Urinary bladder (tissue), 4 donors: ENCODE results near the gene PRCP. TPM values are rescaled to one million over a fixed set of nuclear protein-coding genes. Genes with fewer than 3 reads are reported as not detected.
"Not testable (repeated sequence)": the region's sequence is repeated elsewhere in the genome, so short reads cannot be mapped to it uniquely, and the experiment has no call there.

Experiments used
- DNase-seq: peaks from one replicate; pipeline ENCODE4 v3.0.0-alpha.2; 2015; ENCODE audit errors: extremely low spot score
- H3K27ac ChIP-seq: one replicate; pipeline ENCODE4 v1.5.1; 2013; ENCODE audit warnings: low read depth, mild to moderate bottlenecking, moderate library complexity
- H3K36me3 ChIP-seq: one replicate; pipeline ENCODE4 v1.6.1; 2013; ENCODE audit warnings: mild to moderate bottlenecking, moderate library complexity; ENCODE audit not compliant: insufficient read depth
- H3K4me1 ChIP-seq: one replicate; pipeline ENCODE4 v1.6.1; 2013; ENCODE audit warnings: mild to moderate bottlenecking, moderate library complexity; ENCODE audit not compliant: insufficient read depth
- H3K4me3 ChIP-seq: one replicate; pipeline ENCODE4 v1.5.1; 2013; ENCODE audit warnings: low read depth, low read length
- WGBS: extraction: QIAGEN DNeasy Blood & Tissue Kit; methylation state at CpG from one replicate; pipeline ENCODE4 v1.1.7; 2013; 5-methylcytosine and 5-hydroxymethylcytosine counted together
- polyA plus RNA-seq: library from polyadenylated mRNA; stranded (reverse); fragments of 200-250 nt; gene quantifications from one replicate; pipeline ENCODE4 v1.2.3, GENCODE V29; 2013
- total RNA-seq: library from RNA; depleted of rRNA; stranded (reverse); fragments of >200 nt; gene quantifications from one replicate; pipeline ENCODE4 v1.2.3, GENCODE V29; 2014
- donor health status: healthy with polysubstance abuse.
- donor health status: healthy.

PRCP gene
- total and polyA plus RNA-seq, 2 donors, result 67.7 to 173 TPM

DNA sequence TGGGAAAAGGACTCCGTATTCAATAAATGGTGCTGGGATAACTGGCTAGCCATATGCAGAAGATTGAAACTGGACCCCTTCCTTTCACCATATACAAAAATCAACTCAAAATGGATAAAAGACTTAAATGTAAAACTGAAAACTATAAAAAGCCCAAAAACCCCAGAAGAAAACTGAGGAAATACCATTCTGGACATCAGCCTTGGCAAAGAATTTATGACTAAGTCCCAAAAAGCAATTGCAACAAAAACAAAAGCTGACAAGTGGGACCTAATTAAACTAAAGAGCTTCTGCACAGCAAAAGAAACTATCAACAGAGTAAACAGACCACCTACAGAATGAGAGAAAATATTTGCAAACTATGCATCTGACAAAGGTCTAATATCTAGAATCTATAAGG lies 45.3 kb downstream of the PRCP start:
- H3K4me3 ChIP-seq, H3K27ac ChIP-seq, H3K4me1 ChIP-seq, DNase-seq, H3K36me3 ChIP-seq: not testable (repeated sequence)
- 97% methylated on average over 1 of the region's 1 CpG for WGBS

DNA sequence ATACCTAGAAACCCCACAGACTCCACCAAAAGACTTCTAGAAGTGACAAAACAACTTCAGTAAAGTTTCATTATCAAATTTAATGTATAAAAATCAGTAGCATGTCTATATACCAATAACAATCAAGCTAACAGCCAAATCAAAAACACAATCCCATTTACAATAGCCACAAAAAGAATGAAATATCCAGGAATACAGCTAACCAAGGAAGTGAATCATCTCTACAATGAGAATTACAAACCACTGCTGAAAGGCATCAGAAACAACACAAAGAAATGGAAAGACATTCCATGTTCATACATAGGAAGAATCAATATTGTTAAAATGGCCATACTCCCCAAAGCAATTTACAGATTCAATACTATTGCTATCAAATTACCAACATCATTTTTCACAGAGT lies 46.0 kb downstream of the PRCP start:
- no peak for DNase-seq
- Histone ChIP-seq H3K27ac (no peak overlapping the region), H3K36me3 (no peaks in the 10 kb centered on the region), H3K4me1 (no peaks in the 10 kb centered on the region), H3K4me3 (no peak overlapping the region)

DNA sequence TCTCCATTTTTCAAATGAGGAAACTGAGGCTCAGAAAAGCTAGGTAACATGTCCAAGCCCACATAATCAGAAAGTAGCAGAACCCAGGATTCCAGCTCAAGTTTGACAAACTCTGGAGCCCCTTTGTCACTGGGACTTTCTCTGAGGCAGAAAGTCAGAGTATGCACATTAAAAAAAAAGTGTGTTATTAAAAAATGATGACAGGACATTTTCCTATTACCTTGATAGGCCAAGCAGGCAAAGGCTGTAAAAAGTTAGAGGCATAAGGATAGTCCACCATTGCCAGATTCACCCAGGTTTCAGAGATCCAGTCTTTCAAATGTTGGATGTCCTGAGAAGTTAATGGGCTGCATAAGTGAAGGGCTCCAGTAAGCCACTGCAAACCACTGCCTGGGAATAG lies 51.4 kb downstream of the PRCP start:
- no peak overlapping the region for H3K4me3 ChIP-seq
- no peak for DNase-seq
- no peaks in the 10 kb centered on the region for H3K36me3 ChIP-seq
- H3K4me1 ChIP-seq, result no peaks in the 10 kb centered on the region
- H3K27ac ChIP-seq, result no peak overlapping the region

DNA sequence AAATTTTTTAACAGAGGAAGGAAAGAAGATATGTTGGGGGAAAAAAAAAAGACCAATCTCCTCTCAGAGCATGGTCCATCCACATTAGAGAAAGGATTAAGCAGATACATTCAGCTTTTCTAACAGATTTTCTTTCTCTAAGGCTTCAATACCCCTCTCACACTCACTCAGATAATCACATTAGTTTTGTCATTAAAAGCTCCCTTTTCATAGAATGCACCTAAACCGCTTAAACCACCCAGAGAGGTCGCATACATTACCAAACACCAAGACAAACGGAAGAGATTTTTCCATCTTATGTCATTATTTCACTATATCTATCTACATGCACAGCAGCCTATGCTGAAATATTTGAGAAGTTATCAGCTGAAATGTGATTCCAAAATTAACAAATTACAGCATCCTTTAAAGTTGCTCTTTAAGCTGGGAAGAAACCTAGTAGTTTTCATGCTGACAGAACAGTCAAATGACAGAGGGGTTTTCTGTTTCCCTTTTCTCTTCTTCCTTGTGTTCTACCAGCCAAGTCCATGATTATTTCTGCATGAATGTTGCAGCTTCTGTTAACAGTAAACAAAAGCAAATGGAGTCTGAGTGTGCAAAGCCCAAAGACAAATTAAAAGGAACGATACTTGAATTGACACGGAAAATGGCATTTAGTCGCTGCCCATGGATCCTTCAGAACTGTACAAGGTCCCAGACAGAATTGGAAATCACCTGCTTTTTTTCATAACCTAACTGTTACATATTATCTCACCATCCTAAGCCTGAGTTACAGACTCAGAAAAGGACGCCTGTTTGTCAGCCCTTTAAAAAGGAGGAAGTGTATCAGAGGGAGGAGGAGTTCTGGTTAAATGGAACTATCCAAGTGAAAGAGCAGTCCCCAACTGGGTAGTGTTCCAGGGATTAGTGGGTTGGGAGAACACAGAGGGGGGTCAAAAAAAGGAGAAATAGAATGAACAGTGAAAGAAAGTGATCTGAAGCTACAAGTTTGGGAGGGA lies 54.6 kb downstream of the PRCP start:
- H3K36me3 ChIP-seq, result peaks cover 1% of the 10 kb centered on the region
- no peak for DNase-seq
- H3K27ac ChIP-seq, result no peak overlapping the region
- WGBS, result 82% methylated on average over 7 of the region's 7 CpGs
- no peaks in the 10 kb centered on the region for H3K4me1 ChIP-seq
- no peak overlapping the region for H3K4me3 ChIP-seq

DNA sequence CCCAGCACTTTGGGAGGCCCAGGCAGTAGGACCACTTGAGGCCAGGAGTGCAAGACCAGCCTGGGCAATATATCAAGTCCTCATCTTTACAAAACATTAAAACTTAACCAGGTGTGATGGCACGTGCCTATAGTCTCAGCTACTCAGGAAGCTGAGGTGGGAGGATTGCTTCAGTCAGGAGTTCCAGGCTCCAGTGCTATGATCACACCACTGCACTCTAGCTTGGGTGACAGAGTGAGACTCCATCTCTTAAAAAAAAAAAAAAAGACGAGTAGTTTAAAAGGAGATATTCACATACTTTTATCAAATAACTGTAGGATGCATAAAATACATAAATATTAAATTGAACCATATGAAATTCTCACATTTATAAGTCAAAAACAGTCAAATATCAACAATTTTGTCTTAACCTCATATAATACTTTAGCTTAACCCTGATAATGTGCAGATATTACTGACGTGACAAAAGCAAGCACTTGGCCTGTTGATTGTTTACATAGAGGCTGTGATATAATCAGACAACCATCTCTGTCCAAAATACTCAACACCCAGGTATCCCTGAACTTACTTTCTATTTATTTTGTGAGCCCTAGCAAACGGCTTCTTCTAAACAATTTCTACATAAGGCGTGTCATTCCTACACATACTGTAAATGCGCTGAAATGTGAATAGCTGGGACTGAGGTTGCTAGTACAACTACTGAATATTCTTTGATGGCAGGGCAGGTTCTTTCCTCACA lies 57.0 kb downstream of the PRCP start:
- no peak overlapping the region for H3K4me3 ChIP-seq
- no peaks in the 10 kb centered on the region for H3K4me1 ChIP-seq
- peaks cover 1% of the 10 kb centered on the region for H3K36me3 ChIP-seq
- 77% methylated on average over 6 of the region's 6 CpGs for WGBS
- H3K27ac ChIP-seq, result no peak overlapping the region
- DNase-seq, result no peak

DNA sequence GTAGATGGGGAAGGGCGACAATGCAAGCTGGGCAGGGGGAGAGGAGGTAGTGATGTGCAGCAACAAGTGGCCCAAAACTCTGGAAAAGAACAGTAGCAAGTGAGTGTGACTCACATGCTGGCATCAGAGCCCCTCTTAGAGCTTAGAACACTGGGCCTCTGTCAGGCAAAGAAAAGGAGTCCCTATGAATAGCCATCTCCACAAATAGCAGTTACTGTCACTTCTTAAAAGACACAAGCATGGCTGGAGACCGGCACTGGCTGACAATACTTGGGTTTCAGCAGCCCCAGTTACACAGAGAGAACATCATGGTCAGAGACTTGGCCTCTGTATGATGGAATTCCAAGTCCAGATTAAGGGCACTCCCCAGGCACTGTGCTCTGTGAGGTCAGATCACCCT lies 58.2 kb downstream of the PRCP start:
- no peak overlapping the region for H3K27ac ChIP-seq
- no peak overlapping the region for H3K4me3 ChIP-seq
- 94% methylated on average over 2 of the region's 2 CpGs for whole genome bisulfite sequencing
- no peak for DNase-seq
- H3K36me3 ChIP-seq, result peaks cover 4% of the 10 kb centered on the region
- no peaks in the 10 kb centered on the region for H3K4me1 ChIP-seq

DNA sequence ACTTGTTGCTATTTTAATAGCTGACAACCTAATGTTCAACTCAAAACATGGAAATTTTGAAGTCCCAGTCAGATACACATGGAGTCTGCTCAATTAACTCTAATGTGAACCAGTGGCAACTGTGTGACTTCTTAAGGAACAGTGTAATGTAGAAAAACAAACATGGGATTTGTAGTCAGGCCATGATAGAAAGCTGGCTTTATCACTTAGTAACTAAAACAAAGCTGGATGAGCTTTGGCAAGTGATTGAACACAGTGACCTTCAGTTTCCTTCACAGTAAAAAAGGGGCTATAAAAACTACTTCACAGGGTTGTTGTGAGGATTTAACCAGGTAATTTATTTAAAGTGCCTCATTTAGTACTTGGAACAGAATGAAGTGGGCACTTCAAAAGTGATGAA lies 62.6 kb downstream of the PRCP start:
- Histone ChIP-seq H3K27ac (no peak overlapping the region), H3K4me3 (no peak overlapping the region), H3K4me1 (no peaks in the 10 kb centered on the region), H3K36me3 (peaks cover 7% of the 10 kb centered on the region)
- no peak for DNase-seq

DNA sequence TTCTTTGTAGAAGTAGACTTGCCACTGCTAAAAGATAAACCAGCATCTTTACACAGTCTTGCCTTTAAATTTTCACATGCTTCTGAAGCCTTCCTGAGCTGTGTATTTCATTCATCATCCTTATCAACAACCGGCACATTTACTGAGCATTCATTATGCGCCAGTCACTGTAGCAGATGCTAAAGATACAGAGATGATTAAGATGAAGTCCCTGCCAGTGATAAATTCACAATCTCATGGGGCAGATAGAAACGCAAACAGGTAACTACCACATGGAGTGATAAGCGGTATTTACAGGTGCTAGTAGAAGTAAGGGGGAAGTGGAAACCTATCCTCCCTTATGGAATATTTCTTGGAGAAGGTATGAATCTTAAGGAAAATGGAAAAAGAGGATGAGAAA lies 67.2 kb downstream of the PRCP start:
- DNase-seq, result no peak
- 88% methylated on average over 4 of the region's 4 CpGs for WGBS
- no peaks in the 10 kb centered on the region for H3K4me1 ChIP-seq
- H3K36me3 ChIP-seq, result peaks cover 6% of the 10 kb centered on the region
- H3K27ac ChIP-seq, result no peak overlapping the region
- H3K4me3 ChIP-seq, result no peak overlapping the region

DNA sequence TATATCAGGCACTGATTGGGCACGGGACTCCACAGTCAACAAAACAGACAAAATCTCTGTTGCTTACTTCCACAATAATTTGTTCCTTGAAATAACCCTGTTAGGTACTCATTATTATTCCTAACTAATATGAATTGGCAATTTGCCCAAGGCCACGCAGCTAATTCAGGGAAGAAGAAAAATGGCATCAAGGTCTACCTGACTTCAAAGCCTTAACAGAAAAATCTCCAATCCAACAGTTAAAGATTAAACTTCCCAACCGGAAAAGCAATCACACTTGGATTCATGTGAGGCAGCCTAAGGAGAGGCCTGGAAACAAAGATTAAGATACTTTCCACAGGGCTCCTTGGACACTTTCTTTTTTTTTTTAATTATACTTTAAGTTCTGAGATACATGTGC lies 68.9 kb downstream of the PRCP start:
- WGBS, result 80% methylated on average over 3 of the region's 3 CpGs
- H3K27ac ChIP-seq, result no peak overlapping the region
- H3K4me1 ChIP-seq, result no peaks in the 10 kb centered on the region
- no peak for DNase-seq
- no peak overlapping the region for H3K4me3 ChIP-seq
- H3K36me3 ChIP-seq, result no peaks in the 10 kb centered on the region

DNA sequence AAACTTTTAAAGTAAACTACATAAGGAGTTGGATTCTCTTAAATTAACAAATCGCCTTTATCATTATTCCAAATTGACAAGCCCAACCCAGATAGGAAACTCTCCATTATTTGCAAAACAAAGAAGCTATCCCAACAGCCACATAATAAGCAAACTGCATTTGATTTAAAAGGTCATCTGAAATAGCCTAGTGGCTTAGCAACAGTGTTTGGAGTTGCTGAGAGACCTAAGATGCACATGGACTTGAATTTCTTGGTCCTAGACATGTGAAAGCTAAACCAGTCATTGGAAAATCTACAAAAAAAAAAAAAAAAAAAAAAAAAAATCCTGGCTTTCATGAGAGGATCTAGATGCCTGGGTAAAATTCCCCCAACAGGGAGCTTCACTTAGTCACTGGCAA lies 69.5 kb downstream of the PRCP start:
- WGBS, result 95% methylated on average over 1 of the region's 1 CpG
- Histone ChIP-seq H3K4me1 (no peaks in the 10 kb centered on the region), H3K36me3 (no peaks in the 10 kb centered on the region), H3K4me3 (no peak overlapping the region), H3K27ac (no peak overlapping the region)
- DNase-seq, result no peak

DNA sequence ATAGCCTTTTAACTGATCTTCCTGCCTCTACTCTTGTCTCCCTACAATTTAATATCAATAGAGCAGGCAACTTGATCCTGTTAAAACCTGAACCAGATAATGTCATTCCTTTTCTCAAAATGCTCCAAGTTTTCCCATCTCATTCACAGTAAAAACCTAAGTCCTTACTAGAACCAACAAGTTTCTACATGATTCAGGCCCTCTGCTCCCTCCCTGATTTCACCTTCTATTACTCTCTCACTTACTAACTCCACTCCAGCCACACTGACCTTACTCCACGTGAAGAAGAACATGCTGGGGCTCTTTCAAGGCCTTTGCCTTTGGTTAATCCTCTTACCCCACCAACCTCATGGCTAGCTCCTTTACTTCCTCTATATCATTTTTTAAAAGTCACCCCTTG lies 71.1 kb downstream of the PRCP start:
- no peaks in the 10 kb centered on the region for H3K36me3 ChIP-seq
- DNase-seq, result no peak
- H3K4me3 ChIP-seq, result no peak overlapping the region
- 78% methylated on average over 1 of the region's 1 CpG for WGBS
- H3K27ac ChIP-seq, result no peak overlapping the region
- no peaks in the 10 kb centered on the region for H3K4me1 ChIP-seq

DNA sequence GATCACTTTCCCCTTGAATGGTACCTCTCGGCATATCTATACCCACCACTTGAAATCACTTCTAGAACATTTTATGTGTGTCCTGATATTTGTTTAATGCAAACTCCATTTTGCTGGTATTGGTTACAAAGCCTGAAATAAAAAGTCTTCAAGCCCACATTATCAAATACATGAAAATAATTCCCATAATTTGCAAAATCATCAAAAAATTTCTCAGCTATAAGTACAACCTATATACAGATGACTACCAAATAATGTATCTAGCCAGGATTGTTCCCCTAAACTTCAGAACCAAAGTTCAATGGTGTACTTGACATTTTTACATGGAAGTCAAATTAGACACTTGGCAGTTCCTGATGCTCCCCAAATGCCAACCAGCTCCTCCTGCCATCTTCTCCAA lies 71.8 kb downstream of the PRCP start:
- Histone ChIP-seq H3K4me3 (no peak overlapping the region), H3K36me3 (no peaks in the 10 kb centered on the region), H3K27ac (no peak overlapping the region), H3K4me1 (no peaks in the 10 kb centered on the region)
- DNase-seq, result no peak
- 95% methylated on average over 1 of the region's 1 CpG for WGBS

DNA sequence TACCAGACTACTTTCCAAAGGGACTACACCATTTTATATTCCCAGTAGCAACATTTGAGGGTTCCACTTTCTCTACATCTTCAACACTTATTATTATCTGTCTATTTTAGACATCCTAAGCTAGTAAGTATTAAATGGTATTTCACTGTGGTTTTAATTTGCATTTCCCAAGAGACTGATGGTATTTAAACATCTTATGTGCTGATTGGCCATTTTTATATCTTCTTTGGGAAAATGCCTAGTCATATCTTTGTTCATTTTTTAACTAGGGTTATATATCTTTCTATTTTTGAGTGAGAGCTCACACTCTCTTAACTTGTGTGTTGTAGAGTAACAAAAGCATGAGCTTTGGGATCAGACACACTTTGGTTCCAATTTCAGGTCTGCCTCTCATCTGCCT lies 73.7 kb downstream of the PRCP start:
- no peak overlapping the region for H3K27ac ChIP-seq
- no peak overlapping the region for H3K4me3 ChIP-seq
- H3K36me3 ChIP-seq, result no peaks in the 10 kb centered on the region
- DNase-seq, result no peak
- H3K4me1 ChIP-seq, result no peaks in the 10 kb centered on the region
